IMR-90 (cell line): Measurements from ENCODE around the gene RRAGA. TPM values are rescaled to one million over a fixed set of nuclear protein-coding genes. Genes with fewer than 3 reads are reported as not detected.

Experiments used
- ATAC-seq: fragments of 200-7000 bp; cut with Tn5 transposase; 2 replicates; pipeline ENCODE4 v1.9.1; 2020; ENCODE audit warnings: low read depth, mild to moderate bottlenecking, moderate library complexity
- BruUV-seq: library from RNA; stranded (reverse); fragments of 400-500 nt; replicated peaks from 2 replicates; lab custom pipeline; 2021; lab: Mats Ljungman, UMichigan
- CTCF ChIA-PET: fragments of 300-600 bp; formaldehyde crosslinking; extraction: SDS; loops from one replicate; lab custom pipeline; 2021; ENCODE audit warnings: antibody characterized with exemption; lab: Yijun Ruan, JAX
- POLR2A ChIA-PET: fragments of 300-600 bp; sonication (Branson Sonifier 250); formaldehyde crosslinking; loops from one replicate; lab custom pipeline; 2022; ENCODE audit warnings: antibody characterized with exemption; ENCODE audit not compliant: unreplicated experiment; lab: Charles Lee
- DNase-seq: peaks from one replicate; pipeline ENCODE4 v3.0.0; 2013
- H2AFZ ChIP-seq: replicated peaks from 2 replicates; pipeline ENCODE3; 2013; ENCODE audit warnings: low read length, mild to moderate bottlenecking; ENCODE audit not compliant: poor library complexity
- H2AK5ac ChIP-seq: 2 replicates; pipeline ENCODE4 v1.6.1; 2013; ENCODE audit warnings: low read depth, low read length, inconsistent platforms
- H2AK9ac ChIP-seq: replicated peaks from 2 replicates; pipeline ENCODE3; 2013; ENCODE audit warnings: mild to moderate bottlenecking, low read depth, low read length, moderate library complexity; ENCODE audit not compliant: poor library complexity
- H2BK120ac ChIP-seq: 2 replicates; pipeline ENCODE4 v1.6.1; 2013; ENCODE audit warnings: low read depth, low read length, inconsistent platforms
- H2BK15ac ChIP-seq: 3 replicates; pipeline ENCODE4 v1.6.1; 2013; ENCODE audit warnings: low read depth, low read length, inconsistent platforms
- H2BK20ac ChIP-seq: 2 replicates; pipeline ENCODE4 v1.6.1; 2013; ENCODE audit warnings: low read depth, mild to moderate bottlenecking, inconsistent platforms, low read length, moderate library complexity
- H2BK5ac ChIP-seq: 2 replicates; pipeline ENCODE4 v1.6.1; 2013; ENCODE audit warnings: mild to moderate bottlenecking, low read depth, low read length, inconsistent platforms; ENCODE audit not compliant: poor library complexity, severe bottlenecking
- H3K14ac ChIP-seq: replicated peaks from 2 replicates; pipeline ENCODE4 v1.6.1; 2013; ENCODE audit warnings: low read depth, low read length, inconsistent platforms
- H3K18ac ChIP-seq: 2 replicates; pipeline ENCODE4 v1.6.1; 2013; ENCODE audit warnings: low read depth, low read length, control low read depth
- H3K23ac ChIP-seq: 2 replicates; pipeline ENCODE4 v1.6.1; 2013; ENCODE audit warnings: low read depth, low read length, inconsistent platforms
- H3K27ac ChIP-seq: 2 replicates; pipeline ENCODE4 v1.5.1; 2013; ENCODE audit warnings: mild to moderate bottlenecking, control low read depth, low read length; ENCODE audit not compliant: insufficient read depth
- H3K27me3 ChIP-seq: 2 replicates; pipeline ENCODE4 v1.6.1; 2013; ENCODE audit warnings: low read length; ENCODE audit not compliant: control insufficient read depth, insufficient read depth
- H3K36me3 ChIP-seq: 2 replicates; pipeline ENCODE4 v1.6.1; 2013; ENCODE audit warnings: low read length, mixed read lengths; ENCODE audit not compliant: control insufficient read depth, insufficient read depth
- H3K4ac ChIP-seq: 2 replicates; pipeline ENCODE4 v1.6.1; 2013; ENCODE audit warnings: low read depth, low read length, inconsistent platforms
- H3K4me1 ChIP-seq: 2 replicates; pipeline ENCODE4 v1.6.1; 2013; ENCODE audit warnings: low read length, mixed read lengths; ENCODE audit not compliant: control insufficient read depth, insufficient read depth
- H3K4me2 ChIP-seq: 2 replicates; pipeline ENCODE4 v1.6.1; 2013; ENCODE audit warnings: low read depth, mild to moderate bottlenecking, control low read depth, low read length, moderate library complexity
- H3K4me3 ChIP-seq: 2 replicates; pipeline ENCODE4 v1.5.1; 2013; ENCODE audit warnings: low read depth, mild to moderate bottlenecking, control low read depth, low read length, moderate library complexity; ENCODE audit not compliant: insufficient read depth
- H3K56ac ChIP-seq: 2 replicates; pipeline ENCODE4 v1.6.1; 2013; ENCODE audit warnings: low read length, inconsistent platforms; ENCODE audit not compliant: insufficient read depth; ENCODE audit errors: extremely low read depth
- H3K79me1 ChIP-seq, 2 experiments: 2 replicates each; pipeline ENCODE4 v1.6.1; 2013; ENCODE audit warnings: low read length in 2 of 2, inconsistent platforms in 1 of 2, low read depth in 1 of 2
- H3K9ac ChIP-seq: 2 replicates; pipeline ENCODE4 v1.6.1; 2013; ENCODE audit warnings: low read depth, low read length, control low read depth
- H3K9me1 ChIP-seq: 2 replicates; pipeline ENCODE4 v1.6.1; 2013; ENCODE audit warnings: low read length, inconsistent platforms; ENCODE audit not compliant: insufficient read depth
- H3K9me3 ChIP-seq: 2 replicates; pipeline ENCODE4 v1.6.1; 2013; ENCODE audit warnings: low read length; ENCODE audit not compliant: control insufficient read depth, insufficient read depth
- H4K20me1 ChIP-seq: 2 replicates; pipeline ENCODE4 v1.6.1; 2013; ENCODE audit warnings: low read length, inconsistent platforms; ENCODE audit not compliant: insufficient read depth
- H4K5ac ChIP-seq: 2 replicates; pipeline ENCODE4 v1.6.1; 2013; ENCODE audit warnings: mild to moderate bottlenecking, low read depth, low read length, control low read depth
- H4K8ac ChIP-seq, 2 experiments: 2 replicates each; pipeline ENCODE4 v1.6.1; 2013; ENCODE audit warnings: low read depth in 2 of 2, low read length in 2 of 2, control low read depth in 1 of 2, inconsistent platforms in 1 of 2
- H4K91ac ChIP-seq: 2 replicates; pipeline ENCODE4 v1.6.1; 2013; ENCODE audit warnings: low read depth, low read length, inconsistent platforms; ENCODE audit not compliant: insufficient read depth
- FOS ChIP-seq: fragments of 150-350 bp; IDR thresholded peaks from 2 replicates; pipeline ENCODE4 v1.6.1; 2016; ENCODE audit warnings: low read depth, low read length
- MAFK ChIP-seq: IDR thresholded peaks from 2 replicates; pipeline ENCODE4 v1.6.1; 2012; ENCODE audit warnings: low read depth, low read length, improper control_type of control experiment
- MXI1 ChIP-seq: IDR thresholded peaks from 2 replicates; pipeline ENCODE4 v1.6.1; 2012; ENCODE audit warnings: low read depth, mild to moderate bottlenecking, low read length, moderate library complexity, borderline replicate concordance
- WGBS, 2 experiments: methylation state at CpG; one replicate each; pipeline versions ENCODE4 v1.1.5 to v1.1.7; 2013; ENCODE audit warnings: missing lambda C conversion rate in 2 of 2; ENCODE audit not compliant: insufficient read length in 1 of 2; ENCODE audit errors: extremely low coverage in 2 of 2; 5-methylcytosine and 5-hydroxymethylcytosine counted together
- dilution Hi-C: fragments of 300-500 bp; cut with HindIII; formaldehyde crosslinking; loops from one replicate; pipeline ENCODE4 v1.14.3; 2018; ENCODE audit warnings: low sequenced_read_pairs; ENCODE audit not compliant: unreplicated experiment
- in situ Hi-C: fragments of 300-500 bp; cut with MboI; formaldehyde crosslinking; loops from 3 replicates; pipeline ENCODE4 v1.14.3; 2019; ENCODE audit warnings: low sequenced_read_pairs, inconsistent platforms, mixed read lengths
- intact Hi-C: fragments of 100-400 bp; cut with micrococcal nuclease; formaldehyde crosslinking; loops from 2 replicates; pipeline ENCODE4 v1.10.0; 2022
- polyA plus RNA-seq, 3 experiments: library from polyadenylated mRNA; depleted of rRNA; stranded (reverse); fragments of >200 nt; gene quantifications; 2 replicates each; pipeline ENCODE4 v1.2.3, GENCODE V29; 2012; ENCODE audit warnings: low replicate concordance in 1 of 3
- total RNA-seq: library from RNA; depleted of rRNA; stranded (reverse); fragments of >200 nt; gene quantifications from 2 replicates; pipeline ENCODE4 v1.2.3, GENCODE V29; 2012
- TF ChIP-seq, protein P1 (sequence below): conservative IDR thresholded peaks from 2 replicates; pipeline ENCODE4 v1.5.1; 2012; ENCODE audit warnings: mild to moderate bottlenecking, low read depth, low read length, improper control_type of control experiment

RRAGA gene
- total and polyA plus RNA-seq, 2 of the 4 experiments (the other 2 are of a cell fraction): 74.7 to 154 TPM

DNA sequence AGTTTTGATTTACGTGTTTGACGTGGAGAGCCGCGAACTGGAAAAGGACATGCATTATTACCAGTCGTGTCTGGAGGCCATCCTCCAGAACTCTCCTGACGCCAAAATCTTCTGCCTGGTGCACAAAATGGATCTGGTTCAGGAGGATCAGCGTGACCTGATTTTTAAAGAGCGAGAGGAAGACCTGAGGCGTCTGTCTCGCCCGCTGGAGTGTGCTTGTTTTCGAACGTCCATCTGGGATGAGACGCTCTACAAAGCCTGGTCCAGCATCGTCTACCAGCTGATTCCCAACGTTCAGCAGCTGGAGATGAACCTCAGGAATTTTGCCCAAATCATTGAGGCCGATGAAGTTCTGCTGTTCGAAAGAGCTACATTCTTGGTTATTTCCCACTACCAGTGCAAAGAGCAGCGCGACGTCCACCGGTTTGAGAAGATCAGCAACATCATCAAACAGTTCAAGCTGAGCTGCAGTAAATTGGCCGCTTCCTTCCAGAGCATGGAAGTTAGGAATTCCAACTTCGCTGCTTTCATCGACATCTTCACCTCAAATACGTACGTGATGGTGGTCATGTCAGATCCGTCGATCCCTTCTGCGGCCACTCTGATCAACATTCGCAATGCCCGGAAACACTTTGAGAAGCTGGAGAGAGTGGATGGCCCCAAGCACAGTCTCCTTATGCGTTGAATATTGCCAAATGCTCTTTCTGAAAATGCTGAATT is 850 bp downstream of the RRAGA start:
- Histone ChIP-seq H3K4me1 (peaks cover 2% of the 10 kb centered on the region; the same call in 1 of the 2 replicates), H3K27ac (peak overlapping the region; percentile 83), H2BK15ac (no peak overlapping the region), H3K4me3 (peak overlapping the region; percentile 74), H4K5ac (peak overlapping the region; percentile 35; the same call in 1 of the 2 replicates), H2AFZ (peak overlapping the region; percentile 96), H3K9me1 (0 out of 2 replicates have a peak, but pooled peaks cover 2% of the 10 kb centered on the region), H3K14ac (peak overlapping the region; percentile 86), H4K8ac (peak overlapping the region; percentile 78 to 94), H4K91ac (peak overlapping the region; percentile 77), H3K56ac (peak overlapping the region; percentile 59), H3K36me3 (no peaks in the 10 kb centered on the region), H2BK120ac (peak overlapping the region; percentile 10; the same call in 1 of the 2 replicates), H3K9ac (peak overlapping the region; percentile 91), H2BK5ac (peak overlapping the region; percentile 64), H3K23ac (peak overlapping the region; percentile 93), H3K27me3 (no peaks in the 10 kb centered on the region), H3K4ac (peak overlapping the region; percentile 78), H2BK20ac (no peak overlapping the region), H3K9me3 (no peaks in the 10 kb centered on the region), H3K79me1 (peaks cover 10 to 29% of the 10 kb centered on the region in 2 experiments; a peak in 3 of 4 replicates), H4K20me1 (peaks cover 24% of the 10 kb centered on the region), H3K4me2 (peak overlapping the region; percentile 97), H3K18ac (peak overlapping the region; percentile 49), H2AK9ac (peak overlapping the region; percentile 90), H2AK5ac (peak overlapping the region; percentile 78)
- no TSS peak for BruUV-seq
- peak; percentile 10 for ATAC-seq
- WGBS, 2 experiments: 1% methylated on average over 7 of the region's 33 CpGs; no CpG with 5 or more reads in 1 of the 2 experiments
- intact Hi-C loops: loop anchor here (1.0 to 2.0 kb wide), 4 partner anchors 124 to 407 kb away; no protein-coding TSS in a partner anchor
- dilution Hi-C loops: no loop called here
- POLR2A ChIA-PET: no interaction called here
- peak; percentile 54 for DNase-seq
- TF ChIP-seq, protein P1, sequence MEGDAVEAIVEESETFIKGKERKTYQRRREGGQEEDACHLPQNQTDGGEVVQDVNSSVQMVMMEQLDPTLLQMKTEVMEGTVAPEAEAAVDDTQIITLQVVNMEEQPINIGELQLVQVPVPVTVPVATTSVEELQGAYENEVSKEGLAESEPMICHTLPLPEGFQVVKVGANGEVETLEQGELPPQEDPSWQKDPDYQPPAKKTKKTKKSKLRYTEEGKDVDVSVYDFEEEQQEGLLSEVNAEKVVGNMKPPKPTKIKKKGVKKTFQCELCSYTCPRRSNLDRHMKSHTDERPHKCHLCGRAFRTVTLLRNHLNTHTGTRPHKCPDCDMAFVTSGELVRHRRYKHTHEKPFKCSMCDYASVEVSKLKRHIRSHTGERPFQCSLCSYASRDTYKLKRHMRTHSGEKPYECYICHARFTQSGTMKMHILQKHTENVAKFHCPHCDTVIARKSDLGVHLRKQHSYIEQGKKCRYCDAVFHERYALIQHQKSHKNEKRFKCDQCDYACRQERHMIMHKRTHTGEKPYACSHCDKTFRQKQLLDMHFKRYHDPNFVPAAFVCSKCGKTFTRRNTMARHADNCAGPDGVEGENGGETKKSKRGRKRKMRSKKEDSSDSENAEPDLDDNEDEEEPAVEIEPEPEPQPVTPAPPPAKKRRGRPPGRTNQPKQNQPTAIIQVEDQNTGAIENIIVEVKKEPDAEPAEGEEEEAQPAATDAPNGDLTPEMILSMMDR: no peak
- TF ChIP-seq MXI1: peak; percentile 26; the same call in 1 of the 2 replicates
- TF ChIP-seq FOS: no peak
- TF ChIP-seq MAFK: peak; percentile 72
- CTCF ChIA-PET: interaction anchor here (1.4 kb wide), 1 partner anchor 124 kb away, joined by 4 read pairs; no protein-coding TSS in a partner anchor
- in situ Hi-C loops: loop anchor here (10.0 to 25.0 kb wide), 2 partner anchors 125 to 1513 kb away; no protein-coding TSS in a partner anchor
